K562 (cell line): Measurements from ENCODE around the gene CCNK.

Source experiments
- CCAR2 ChIP-seq: fragments of 200-400 bp; formaldehyde crosslinking; IDR thresholded peaks from 2 replicates; pipeline ENCODE4 v1.6.1; 2017; ENCODE audit warnings: mild to moderate bottlenecking, low read depth, low read length
- DNMT1 ChIP-seq: fragments of 450-650 bp; IDR thresholded peaks from 2 replicates; pipeline ENCODE4 v1.6.1; 2016; ENCODE audit warnings: antibody characterized with exemption, mild to moderate bottlenecking
- ELF2 ChIP-seq: fragments of 250-450 bp; sonication (Bioruptor Pico); IDR thresholded peaks from 2 replicates; pipeline ENCODE4 v1.5.0; 2021; ENCODE audit warnings: mild to moderate bottlenecking
- EP300 ChIP-seq: IDR thresholded peaks from 2 replicates; pipeline ENCODE4 v1.6.1; 2012; ENCODE audit warnings: low read length, improper control_type of control experiment
- EZH2 ChIP-seq: IDR thresholded peaks from 2 replicates; pipeline ENCODE4 v1.6.1; 2012; ENCODE audit warnings: low read depth, mild to moderate bottlenecking, inconsistent platforms, low read length, borderline replicate concordance
- FOXK1 ChIP-seq: sonication (generic); formaldehyde crosslinking; IDR thresholded peaks from 2 replicates; pipeline ENCODE4 v1.8.0; 2022; ENCODE audit warnings: missing genetic modification reagents, mild to moderate bottlenecking, borderline replicate concordance
- NKRF ChIP-seq: fragments of 450-650 bp; IDR thresholded peaks from 2 replicates; pipeline ENCODE4 v1.6.1; 2016; ENCODE audit warnings: borderline replicate concordance
- POLR2A ChIP-seq: fragments of 450-650 bp; conservative IDR thresholded peaks from 2 replicates; pipeline ENCODE4 v1.6.1; 2016
- RBBP5 ChIP-seq: fragments of 200-600 bp; sonication (generic); IDR thresholded peaks from 2 replicates; pipeline ENCODE4 v1.6.1; 2012; ENCODE audit warnings: borderline replicate concordance, mild to moderate bottlenecking, low read length, control low read depth, inconsistent platforms; ENCODE audit not compliant: insufficient read depth, poor library complexity, severe bottlenecking
- TOE1 ChIP-seq, 2 experiments: fragments of 450-650 bp in 1 of 2; sonication (generic) in 1 of 2; formaldehyde crosslinking in 1 of 2; IDR thresholded peaks; 2 replicates each; pipeline versions ENCODE4 v1.7.1 to v1.8.0; 2016 to 2022; ENCODE audit warnings: borderline replicate concordance in 2 of 2, mild to moderate bottlenecking in 2 of 2, antibody characterized with exemption in 1 of 2, inconsistent platforms in 1 of 2, low read depth in 1 of 2, missing genetic modification reagents in 1 of 2, moderate library complexity in 1 of 2
- ZBTB7A ChIP-seq: IDR thresholded peaks from 2 replicates; pipeline ENCODE4 v1.6.1; 2011; ENCODE audit warnings: low read depth, mild to moderate bottlenecking, low read length, moderate library complexity, borderline replicate concordance; ENCODE audit not compliant: control insufficient read depth
- TF ChIP-seq, protein P1 (sequence below), 3 experiments: IDR thresholded peaks in 2 of 3; conservative IDR thresholded peaks in 1 of 3; 2 replicates each; pipeline ENCODE4 v1.5.1; 2011 to 2012; ENCODE audit warnings: low read length in 3 of 3, mild to moderate bottlenecking in 3 of 3, control low read depth in 2 of 3, improper control_type of control experiment in 1 of 3, inconsistent platforms in 1 of 3, low read depth in 1 of 3, mixed read lengths in 1 of 3, moderate library complexity in 1 of 3; ENCODE audit not compliant: insufficient read depth in 2 of 3
- TF ChIP-seq, protein P2 (sequence below): fragments of 250-450 bp; sonication (Bioruptor Pico); IDR thresholded peaks from 2 replicates; pipeline ENCODE4 v1.5.0; 2022; ENCODE audit warnings: mild to moderate bottlenecking

DNA sequence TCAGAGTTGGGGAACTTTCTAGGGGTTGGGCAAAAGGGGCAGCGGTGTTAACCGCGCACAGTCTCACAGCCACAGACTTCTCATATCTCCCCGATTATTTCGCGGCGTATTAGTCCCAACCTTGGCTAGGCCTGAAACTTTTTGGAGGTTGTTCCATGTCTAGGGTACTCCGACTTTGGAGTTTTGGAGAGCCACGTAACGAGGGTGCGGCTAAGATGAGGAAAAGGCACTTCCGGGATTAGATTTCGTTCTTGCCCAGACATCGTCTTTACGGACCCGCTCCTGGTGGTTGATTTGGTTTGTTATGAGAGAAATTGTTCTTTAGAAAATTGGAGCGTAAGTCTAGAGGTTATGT lies 513 bp downstream of the CCNK start:
- TF ChIP-seq EZH2 (no peak), POLR2A (no peak), FOXK1 (CRISPR knock-in tag) (no peak), RBBP5 (no peak), ZBTB7A (no peak), EP300 (no peak), ELF2 (CRISPR knock-in tag) (no peak), NKRF (no peak; the same call in 1 of the 2 replicates), DNMT1 (no peak), TOE1 (IDR thresholded peaks at IDR 0.05; ENCODE audit: borderline replicate concordance) (no peak), TOE1 (CRISPR knock-in tag; IDR thresholded peaks at IDR 0.05; ENCODE audit: borderline replicate concordance, low read depth) (no peak), CCAR2 (no peak)
- TF ChIP-seq, protein P1, sequence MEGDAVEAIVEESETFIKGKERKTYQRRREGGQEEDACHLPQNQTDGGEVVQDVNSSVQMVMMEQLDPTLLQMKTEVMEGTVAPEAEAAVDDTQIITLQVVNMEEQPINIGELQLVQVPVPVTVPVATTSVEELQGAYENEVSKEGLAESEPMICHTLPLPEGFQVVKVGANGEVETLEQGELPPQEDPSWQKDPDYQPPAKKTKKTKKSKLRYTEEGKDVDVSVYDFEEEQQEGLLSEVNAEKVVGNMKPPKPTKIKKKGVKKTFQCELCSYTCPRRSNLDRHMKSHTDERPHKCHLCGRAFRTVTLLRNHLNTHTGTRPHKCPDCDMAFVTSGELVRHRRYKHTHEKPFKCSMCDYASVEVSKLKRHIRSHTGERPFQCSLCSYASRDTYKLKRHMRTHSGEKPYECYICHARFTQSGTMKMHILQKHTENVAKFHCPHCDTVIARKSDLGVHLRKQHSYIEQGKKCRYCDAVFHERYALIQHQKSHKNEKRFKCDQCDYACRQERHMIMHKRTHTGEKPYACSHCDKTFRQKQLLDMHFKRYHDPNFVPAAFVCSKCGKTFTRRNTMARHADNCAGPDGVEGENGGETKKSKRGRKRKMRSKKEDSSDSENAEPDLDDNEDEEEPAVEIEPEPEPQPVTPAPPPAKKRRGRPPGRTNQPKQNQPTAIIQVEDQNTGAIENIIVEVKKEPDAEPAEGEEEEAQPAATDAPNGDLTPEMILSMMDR (IDR thresholded peaks at IDR 0.05 in 2 of 3, conservative IDR thresholded peaks at IDR 0.05 in 1 of 3; ENCODE audit: insufficient read depth in 2 of 3, low read depth in 1 of 3, low read length in 3 of 3): no peak
- TF ChIP-seq, protein P2, sequence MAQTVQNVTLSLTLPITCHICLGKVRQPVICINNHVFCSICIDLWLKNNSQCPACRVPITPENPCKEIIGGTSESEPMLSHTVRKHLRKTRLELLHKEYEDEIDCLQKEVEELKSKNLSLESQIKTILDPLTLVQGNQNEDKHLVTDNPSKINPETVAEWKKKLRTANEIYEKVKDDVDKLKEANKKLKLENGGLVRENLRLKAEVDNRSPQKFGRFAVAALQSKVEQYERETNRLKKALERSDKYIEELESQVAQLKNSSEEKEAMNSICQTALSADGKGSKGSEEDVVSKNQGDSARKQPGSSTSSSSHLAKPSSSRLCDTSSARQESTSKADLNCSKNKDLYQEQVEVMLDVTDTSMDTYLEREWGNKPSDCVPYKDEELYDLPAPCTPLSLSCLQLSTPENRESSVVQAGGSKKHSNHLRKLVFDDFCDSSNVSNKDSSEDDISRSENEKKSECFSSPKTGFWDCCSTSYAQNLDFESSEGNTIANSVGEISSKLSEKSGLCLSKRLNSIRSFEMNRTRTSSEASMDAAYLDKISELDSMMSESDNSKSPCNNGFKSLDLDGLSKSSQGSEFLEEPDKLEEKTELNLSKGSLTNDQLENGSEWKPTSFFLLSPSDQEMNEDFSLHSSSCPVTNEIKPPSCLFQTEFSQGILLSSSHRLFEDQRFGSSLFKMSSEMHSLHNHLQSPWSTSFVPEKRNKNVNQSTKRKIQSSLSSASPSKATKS (CRISPR knock-in tag): no peak
